Retinal pigment epithelial cell (primary cell): ENCODE data around the gene EMX1.

ENCODE experiments used
- DNase-seq: peaks from one replicate; pipeline ENCODE4 v3.0.0-alpha.2; 2010; ENCODE audit warnings: low read depth
- H3K4me3 ChIP-seq: 2 replicates; pipeline ENCODE4 v1.5.1; 2011; ENCODE audit warnings: mild to moderate bottlenecking, low read length, control low read depth, moderate library complexity
- CTCF ChIP-seq: conservative IDR thresholded peaks from 2 replicates; pipeline ENCODE4 v1.5.1; 2011; ENCODE audit warnings: low read depth, low read length, control low read depth, inconsistent platforms

The EMX1 gene

DNA sequence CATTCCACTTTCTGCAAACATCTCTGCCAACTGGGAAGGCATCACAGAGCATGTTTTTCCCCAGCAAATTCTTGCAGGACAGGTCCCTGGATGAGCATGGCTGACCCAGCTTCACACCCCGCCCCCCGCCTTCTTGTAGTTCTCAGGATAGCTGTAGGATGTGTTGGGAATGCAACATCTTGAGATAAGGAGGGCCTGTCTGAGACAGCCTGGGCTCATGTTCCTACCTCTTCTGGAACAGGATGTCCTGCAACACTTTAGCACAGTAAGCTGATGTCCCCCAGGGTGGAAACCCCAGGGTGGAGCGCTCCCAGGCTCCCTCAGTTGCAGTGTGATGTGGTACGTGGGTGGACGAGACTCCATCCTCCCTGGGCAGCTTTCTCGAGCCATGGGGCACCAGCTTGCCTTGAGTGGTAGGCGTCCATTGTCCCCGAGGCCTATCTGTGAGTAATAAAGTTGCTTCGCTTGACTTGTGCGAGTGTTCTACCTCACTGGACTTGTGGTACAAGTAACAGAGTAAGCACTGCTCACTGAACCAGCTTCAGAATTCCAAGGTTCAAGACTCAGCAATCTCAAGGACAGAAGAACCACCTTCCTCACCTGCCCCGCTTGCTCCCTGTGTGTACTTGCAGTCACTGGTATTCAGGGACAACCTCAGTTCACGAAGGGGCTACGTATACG is 48.6 kb downstream of the EMX1 start:
- H3K4me3 ChIP-seq, result no peak overlapping the region
- TF ChIP-seq CTCF, result no peak
- DNase-seq, result no peak

DNA sequence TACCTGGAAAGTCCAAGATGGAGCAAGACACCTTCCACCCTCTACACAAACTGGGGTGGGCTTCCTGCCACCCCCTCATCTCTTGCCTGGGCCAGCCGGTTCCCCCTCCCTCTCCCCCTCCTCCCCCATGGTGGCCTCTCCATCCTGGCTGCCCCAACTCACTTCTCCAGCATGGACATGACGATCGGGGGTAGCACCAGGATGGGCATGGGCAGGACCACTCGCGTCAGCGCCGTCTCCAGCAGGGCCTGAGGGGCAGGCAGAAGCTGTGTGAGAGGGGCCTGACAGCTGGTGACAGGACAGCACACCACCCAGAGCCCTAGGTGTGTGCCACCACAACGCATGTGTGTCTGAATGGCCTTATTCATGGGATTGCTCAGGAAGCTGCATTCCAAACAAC is 51.0 kb downstream of the EMX1 start:
- no peak for TF ChIP-seq CTCF
- H3K4me3 ChIP-seq, result no peak overlapping the region
- DNase-seq, result no peak

DNA sequence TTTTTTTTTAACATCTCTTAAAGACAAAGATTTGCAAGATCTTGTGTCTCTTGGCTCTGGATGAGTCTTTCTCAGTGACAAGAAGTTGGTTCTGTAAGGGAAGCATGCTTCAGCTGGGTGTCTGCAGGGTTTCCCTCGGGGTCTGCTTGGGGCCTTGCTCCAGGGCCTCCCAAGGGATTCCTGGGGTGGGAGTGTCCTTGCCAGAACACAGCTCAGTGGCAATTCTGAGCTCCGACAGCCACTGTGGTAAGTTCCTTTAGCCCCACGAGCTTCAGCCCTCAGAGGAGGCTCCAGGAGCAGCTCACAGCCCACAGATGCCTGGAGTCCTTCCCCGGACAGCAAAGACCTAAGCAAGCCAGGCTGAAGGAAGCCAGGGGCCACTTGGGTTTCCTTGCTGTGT is 52.4 kb downstream of the EMX1 start:
- H3K4me3 ChIP-seq, result no peak overlapping the region
- DNase-seq, result no peak
- TF ChIP-seq CTCF, result no peak

GRCh38 chr2:72971036-72971435 is 53.7 kb downstream of the EMX1 start:
- no peak for TF ChIP-seq CTCF
- H3K4me3 ChIP-seq, result no peak overlapping the region
- no peak for DNase-seq

GRCh38 chr2:72972352-72973136 is 55.2 kb downstream of the EMX1 start:
- no peak for TF ChIP-seq CTCF
- no peak overlapping the region for H3K4me3 ChIP-seq
- DNase-seq, result no peak

DNA sequence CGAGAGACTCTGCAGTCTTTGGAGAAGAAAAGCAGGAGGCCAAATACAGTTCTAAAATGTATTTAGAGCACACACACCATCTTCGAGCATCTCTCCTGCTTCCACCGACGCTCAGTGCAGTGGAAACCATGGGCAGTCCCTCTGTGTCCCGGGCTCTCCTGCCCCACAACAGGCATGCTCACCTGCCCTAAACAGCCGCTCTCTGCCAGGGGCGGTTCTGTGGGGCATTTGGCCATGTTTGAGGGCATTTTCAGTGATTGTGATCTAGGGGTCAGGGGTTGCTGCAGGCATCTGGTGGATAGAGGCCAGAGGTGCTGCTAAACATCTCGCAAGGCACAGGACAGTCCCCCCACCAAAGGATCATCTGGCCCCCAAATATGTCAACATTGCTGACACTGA is 55.8 kb downstream of the EMX1 start:
- no peak for TF ChIP-seq CTCF
- DNase-seq, result no peak
- H3K4me3 ChIP-seq, result no peak overlapping the region
